HepG2 (cell line): Measurements from ENCODE around the gene STK10. TPM values are rescaled to one million over a fixed set of nuclear protein-coding genes. Genes with fewer than 3 reads are reported as not detected.
A peak's percentile ranks its signal among the peaks of the same experiment; 100 is the strongest.

ENCODE experiments used
- ARHGAP35 ChIP-seq: sonication (generic); formaldehyde crosslinking; IDR thresholded peaks from 2 replicates; pipeline ENCODE4 v1.9.0; 2022; ENCODE audit warnings: mild to moderate bottlenecking, inconsistent platforms, moderate library complexity, missing genetic modification reagents, borderline replicate concordance
- FOXK2 ChIP-seq: fragments of 450-650 bp; IDR thresholded peaks from 2 replicates; pipeline ENCODE4 v1.6.1; 2016
- HMGXB3 ChIP-seq: sonication (generic); formaldehyde crosslinking; IDR thresholded peaks from 2 replicates; pipeline ENCODE4 v1.4.0; 2020; ENCODE audit warnings: missing genetic modification reagents, borderline replicate concordance
- JUNB ChIP-seq: sonication (generic); formaldehyde crosslinking; IDR thresholded peaks from 2 replicates; pipeline ENCODE4 v1.8.0; 2022; ENCODE audit warnings: missing genetic modification reagents, mild to moderate bottlenecking, borderline replicate concordance
- KMT2B ChIP-seq: IDR thresholded peaks from 2 replicates; pipeline ENCODE4 v1.6.1; 2016; ENCODE audit warnings: missing genetic modification reagents, missing compliant biosample characterization
- NFYB ChIP-seq: sonication (generic); formaldehyde crosslinking; IDR thresholded peaks from 2 replicates; pipeline ENCODE4 v1.4.0; 2020; ENCODE audit warnings: missing genetic modification reagents
- NR2C2 ChIP-seq: sonication (generic); formaldehyde crosslinking; IDR thresholded peaks from 2 replicates; pipeline ENCODE4 v1.4.0; 2020; ENCODE audit warnings: missing genetic modification reagents, mild to moderate bottlenecking, moderate library complexity, borderline replicate concordance
- PAXIP1 ChIP-seq: sonication (generic); formaldehyde crosslinking; conservative IDR thresholded peaks from 2 replicates; pipeline ENCODE4 v1.4.0; 2020; ENCODE audit warnings: mild to moderate bottlenecking, missing genetic modification reagents, moderate library complexity
- TEAD3 ChIP-seq: optimal IDR thresholded peaks from 2 replicates; pipeline ENCODE3; 2016; ENCODE audit warnings: borderline replicate concordance
- ZBTB8A ChIP-seq: sonication (generic); formaldehyde crosslinking; IDR thresholded peaks from 2 replicates; pipeline ENCODE4 v1.4.0; 2020; ENCODE audit warnings: mild to moderate bottlenecking, low read depth, missing genetic modification reagents, borderline replicate concordance
- ZNF383 ChIP-seq: sonication (generic); formaldehyde crosslinking; IDR thresholded peaks from 2 replicates; pipeline ENCODE4 v1.4.0; 2020; ENCODE audit warnings: missing genetic modification reagents, mild to moderate bottlenecking, borderline replicate concordance
- polyA plus RNA-seq, 8 experiments: library from polyadenylated mRNA; depleted of rRNA in 3 of 8; stranded (reverse) in 7 of 8; unstranded in 1 of 8; fragments of >200 nt; fragmentation: Illumina TruSeq in 4 of 8; extraction: Trizol in 4 of 8; gene quantifications; 2 replicates each; pipeline versions ENCODE4 v1.2.1 to v1.2.3, GENCODE V29; 2011 to 2016; ENCODE audit warnings: low read depth in 4 of 8, missing spikeins in 1 of 8, mixed read lengths in 1 of 8; ENCODE audit not compliant: insufficient read depth in 1 of 8
- total RNA-seq, 5 experiments: library from RNA; depleted of rRNA; stranded (reverse); fragments of >200 nt; fragmentation: Illumina TruSeq; extraction: Trizol; gene quantifications; 2 replicates each; pipeline ENCODE4 v1.2.3, GENCODE V29; 2016; ENCODE audit warnings: low read depth in 1 of 5
- TF ChIP-seq, protein P1 (sequence below): sonication (generic); formaldehyde crosslinking; IDR thresholded peaks from 2 replicates; pipeline ENCODE4 v1.8.1; 2023; ENCODE audit warnings: mild to moderate bottlenecking, missing genetic modification reagents, borderline replicate concordance
- TF ChIP-seq, protein P2 (sequence below): sonication (generic); formaldehyde crosslinking; IDR thresholded peaks from 2 replicates; pipeline ENCODE4 v1.4.0; 2020; ENCODE audit warnings: low read depth, missing genetic modification reagents
- TF ChIP-seq, protein P3 (sequence below): sonication (generic); formaldehyde crosslinking; IDR thresholded peaks from 2 replicates; pipeline ENCODE4 v1.4.0; 2020; ENCODE audit warnings: missing genetic modification reagents

STK10 gene
- total and polyA plus RNA-seq, 2 of the 13 experiments (the other 11 are each of a cell fraction or from before 2014, with no cell fraction given) = 7.0 to 7.2 TPM

DNA sequence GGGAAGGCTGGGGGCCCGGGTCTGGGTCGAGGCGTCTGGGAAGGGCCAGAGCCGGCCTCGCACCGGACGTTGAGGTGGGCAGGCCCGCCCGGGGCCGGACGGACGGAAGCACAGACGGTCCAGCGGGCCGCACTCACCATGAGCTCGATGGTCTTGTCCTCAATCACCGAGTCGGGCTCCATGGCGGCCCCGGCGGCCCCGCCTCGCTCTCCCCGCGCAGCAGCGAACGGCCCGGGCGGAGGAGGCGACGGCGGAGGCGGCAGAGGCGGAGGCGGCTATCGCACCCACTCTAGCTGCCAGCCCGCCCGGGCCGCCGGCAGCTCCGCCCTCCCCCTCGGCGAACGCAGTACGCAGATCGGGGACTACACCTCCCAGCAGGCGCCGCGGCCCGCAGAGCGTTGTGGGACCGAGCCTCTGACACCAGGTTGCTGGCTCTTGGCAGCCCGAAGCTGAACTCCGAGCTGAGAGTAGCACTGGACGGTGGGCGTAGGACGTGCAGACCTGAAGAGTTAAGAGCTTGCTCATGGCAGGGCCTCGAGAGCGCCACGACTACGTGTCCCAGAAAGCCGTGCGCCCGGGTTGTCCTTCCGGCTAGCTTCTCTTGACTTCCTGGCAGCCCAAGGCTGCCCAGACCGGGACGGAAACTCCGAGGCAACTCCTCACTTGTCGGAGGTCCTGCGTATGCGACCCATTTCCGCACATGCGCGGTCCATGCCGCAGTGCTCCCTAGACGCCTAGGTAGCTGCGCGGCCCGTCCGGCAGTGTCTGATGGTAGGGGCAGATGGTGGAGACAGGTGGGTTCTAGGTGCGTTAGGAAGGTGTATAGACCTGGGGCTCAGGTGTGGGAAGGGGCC, 181.5 kb downstream of the STK10 start, which contains the start of gene FBXW11 (continued):
- TF ChIP-seq PAXIP1 (peak; percentile 42; the same call in 1 of the 2 replicates), TEAD3 (CRISPR knock-in tag) (peak; percentile 55), FOXK2 (no peak), ZNF383 (peak; percentile 82; the same call in 1 of the 2 replicates), NFYB (CRISPR knock-in tag) (peak; percentile 44; the same call in 1 of the 2 replicates), ARHGAP35 (CRISPR knock-in tag) (no peak), KMT2B (peak; percentile 80), NR2C2 (CRISPR knock-in tag) (peak; percentile 99), ZBTB8A (peak; percentile 86; the same call in 1 of the 2 replicates), JUNB (no peak), HMGXB3 (CRISPR knock-in tag) (no peak)
- TF ChIP-seq, protein P1, sequence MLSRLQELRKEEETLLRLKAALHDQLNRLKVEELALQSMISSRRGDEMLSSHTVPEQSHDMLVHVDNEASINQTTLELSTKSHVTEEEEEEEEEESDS (CRISPR knock-in tag) = no peak; the same call in 1 of the 2 replicates
- TF ChIP-seq, protein P2, sequence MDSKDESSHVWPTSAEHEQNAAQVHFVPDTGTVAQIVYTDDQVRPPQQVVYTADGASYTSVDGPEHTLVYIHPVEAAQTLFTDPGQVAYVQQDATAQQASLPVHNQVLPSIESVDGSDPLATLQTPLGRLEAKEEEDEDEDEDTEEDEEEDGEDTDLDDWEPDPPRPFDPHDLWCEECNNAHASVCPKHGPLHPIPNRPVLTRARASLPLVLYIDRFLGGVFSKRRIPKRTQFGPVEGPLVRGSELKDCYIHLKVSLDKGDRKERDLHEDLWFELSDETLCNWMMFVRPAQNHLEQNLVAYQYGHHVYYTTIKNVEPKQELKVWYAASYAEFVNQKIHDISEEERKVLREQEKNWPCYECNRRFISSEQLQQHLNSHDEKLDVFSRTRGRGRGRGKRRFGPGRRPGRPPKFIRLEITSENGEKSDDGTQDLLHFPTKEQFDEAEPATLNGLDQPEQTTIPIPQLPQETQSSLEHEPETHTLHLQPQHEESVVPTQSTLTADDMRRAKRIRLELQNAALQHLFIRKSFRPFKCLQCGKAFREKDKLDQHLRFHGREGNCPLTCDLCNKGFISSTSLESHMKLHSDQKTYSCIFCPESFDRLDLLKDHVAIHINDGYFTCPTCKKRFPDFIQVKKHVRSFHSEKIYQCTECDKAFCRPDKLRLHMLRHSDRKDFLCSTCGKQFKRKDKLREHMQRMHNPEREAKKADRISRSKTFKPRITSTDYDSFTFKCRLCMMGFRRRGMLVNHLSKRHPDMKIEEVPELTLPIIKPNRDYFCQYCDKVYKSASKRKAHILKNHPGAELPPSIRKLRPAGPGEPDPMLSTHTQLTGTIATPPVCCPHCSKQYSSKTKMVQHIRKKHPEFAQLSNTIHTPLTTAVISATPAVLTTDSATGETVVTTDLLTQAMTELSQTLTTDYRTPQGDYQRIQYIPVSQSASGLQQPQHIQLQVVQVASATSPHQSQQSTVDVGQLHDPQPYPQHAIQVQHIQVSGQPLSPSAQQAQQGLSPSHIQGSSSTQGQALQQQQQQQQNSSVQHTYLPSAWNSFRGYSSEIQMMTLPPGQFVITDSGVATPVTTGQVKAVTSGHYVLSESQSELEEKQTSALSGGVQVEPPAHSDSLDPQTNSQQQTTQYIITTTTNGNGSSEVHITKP (CRISPR knock-in tag) = peak; percentile 65
- TF ChIP-seq, protein P3, sequence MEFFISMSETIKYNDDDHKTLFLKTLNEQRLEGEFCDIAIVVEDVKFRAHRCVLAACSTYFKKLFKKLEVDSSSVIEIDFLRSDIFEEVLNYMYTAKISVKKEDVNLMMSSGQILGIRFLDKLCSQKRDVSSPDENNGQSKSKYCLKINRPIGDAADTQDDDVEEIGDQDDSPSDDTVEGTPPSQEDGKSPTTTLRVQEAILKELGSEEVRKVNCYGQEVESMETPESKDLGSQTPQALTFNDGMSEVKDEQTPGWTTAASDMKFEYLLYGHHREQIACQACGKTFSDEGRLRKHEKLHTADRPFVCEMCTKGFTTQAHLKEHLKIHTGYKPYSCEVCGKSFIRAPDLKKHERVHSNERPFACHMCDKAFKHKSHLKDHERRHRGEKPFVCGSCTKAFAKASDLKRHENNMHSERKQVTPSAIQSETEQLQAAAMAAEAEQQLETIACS (CRISPR knock-in tag) = no peak
